SKM-1 treated with dmso at 0.1 percent for 144 hours (cell line): ENCODE data around the gene ENTREP1.
"Not testable (repeated sequence)": the region's sequence is repeated elsewhere in the genome, so short reads cannot be mapped to it uniquely, and the experiment has no call there.

Experiments
- DNase-seq: peaks from one replicate; lab custom pipeline; 2025; ENCODE audit not compliant: unreplicated experiment; lab: John Stamatoyannopoulos, UW

The ENTREP1 gene

GRCh38 chr9:69409936-69410335, 84.9 kb downstream of the ENTREP1 start:
- not testable (repeated sequence) for DNase-seq

GRCh38 chr9:69411246-69411645, 86.2 kb downstream of the ENTREP1 start:
- DNase-seq: no peak

- no peak for DNase-seq
Measured at GRCh38 chr9:69411931-69412740, 87.1 kb downstream of the ENTREP1 start.

- DNase-seq: no peak
Measured at GRCh38 chr9:69412741-69413150, 87.7 kb downstream of the ENTREP1 start.

DNA sequence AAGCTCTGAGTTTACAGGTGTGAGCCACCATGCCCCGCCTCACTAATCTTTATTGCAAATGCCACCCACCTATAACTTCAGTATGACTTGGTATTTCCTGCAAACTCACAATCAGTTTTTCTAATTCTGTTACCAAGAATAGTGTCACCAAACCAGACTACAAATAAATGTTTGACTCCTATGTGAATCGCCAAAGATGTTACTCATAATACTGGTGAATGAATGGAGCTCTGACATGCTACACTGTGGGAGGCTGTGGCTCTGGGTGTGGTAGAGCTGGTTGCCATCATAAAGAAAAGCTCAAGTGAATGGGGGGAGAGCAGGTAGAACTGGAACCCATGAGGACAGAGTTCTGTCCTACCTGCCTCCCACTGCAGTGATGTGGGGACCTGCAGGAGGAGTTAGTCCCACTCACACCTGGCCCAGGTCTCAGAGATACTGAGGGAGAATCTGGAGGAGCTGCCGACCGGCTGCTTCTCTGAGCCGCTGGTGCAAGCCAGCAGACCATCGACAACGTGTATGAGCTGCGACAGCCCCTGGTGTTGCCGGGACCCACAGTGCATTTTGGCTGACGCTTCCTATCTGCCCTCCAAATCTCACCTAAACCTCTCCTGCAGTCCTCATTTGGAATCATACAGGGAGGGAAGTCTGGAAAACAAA, 95.7 kb downstream of the ENTREP1 start:
- DNase-seq: no peak

- DNase-seq: peak; percentile 11
Measured at GRCh38 chr9:69421908-69422801, 97.1 kb downstream of the ENTREP1 start.

- no peak for DNase-seq
Measured at GRCh38 chr9:69425136-69425801, 100.3 kb downstream of the ENTREP1 start.

DNA sequence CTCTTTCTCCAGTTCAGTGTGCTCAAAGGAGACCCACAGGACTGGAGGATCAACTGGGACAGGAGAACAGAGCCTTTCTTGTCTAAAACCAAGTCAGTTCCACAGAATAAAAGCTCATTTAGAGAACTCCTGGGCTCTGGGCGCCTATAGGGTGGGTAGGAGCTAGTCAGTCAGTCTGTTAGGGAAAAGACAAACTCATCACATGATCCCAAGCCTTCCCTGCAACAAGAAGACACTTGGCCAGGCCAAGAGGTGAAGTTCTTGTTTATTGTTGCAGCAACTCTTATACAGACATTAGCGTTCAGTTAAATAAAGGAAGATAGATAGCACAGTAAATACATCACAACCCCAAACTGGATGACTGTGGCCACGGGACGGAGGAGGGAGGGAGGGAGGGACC, 102.3 kb downstream of the ENTREP1 start:
- no peak for DNase-seq

- DNase-seq: no peak
Measured at GRCh38 chr9:69428017-69428785, 103.2 kb downstream of the ENTREP1 start.

GRCh38 chr9:69429281-69429680, 104.3 kb downstream of the ENTREP1 start:
- no peak for DNase-seq

DNA sequence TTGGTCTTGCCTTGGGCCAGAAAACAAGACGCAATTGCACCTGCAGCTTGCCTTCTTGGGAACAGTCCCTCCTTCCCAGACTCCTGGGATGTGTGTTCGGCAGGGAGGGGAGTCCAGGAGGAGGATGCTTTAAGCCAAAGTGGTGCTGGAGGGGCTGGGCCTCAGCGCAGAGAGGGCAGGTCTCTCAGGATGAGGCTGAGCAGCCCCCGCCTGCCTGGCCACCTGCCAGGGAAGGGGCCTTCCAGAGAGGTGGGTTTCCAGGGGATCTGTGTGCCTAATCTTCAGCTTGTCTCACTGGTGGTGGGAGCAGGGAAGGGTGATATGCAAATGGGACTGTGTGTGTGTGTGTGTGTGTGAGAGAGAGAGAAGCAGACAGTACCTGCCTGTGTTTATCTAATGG, 105.2 kb downstream of the ENTREP1 start:
- DNase-seq: no peak

- DNase-seq: no peak
Measured at GRCh38 chr9:69431203-69431602, 106.2 kb downstream of the ENTREP1 start.

DNA sequence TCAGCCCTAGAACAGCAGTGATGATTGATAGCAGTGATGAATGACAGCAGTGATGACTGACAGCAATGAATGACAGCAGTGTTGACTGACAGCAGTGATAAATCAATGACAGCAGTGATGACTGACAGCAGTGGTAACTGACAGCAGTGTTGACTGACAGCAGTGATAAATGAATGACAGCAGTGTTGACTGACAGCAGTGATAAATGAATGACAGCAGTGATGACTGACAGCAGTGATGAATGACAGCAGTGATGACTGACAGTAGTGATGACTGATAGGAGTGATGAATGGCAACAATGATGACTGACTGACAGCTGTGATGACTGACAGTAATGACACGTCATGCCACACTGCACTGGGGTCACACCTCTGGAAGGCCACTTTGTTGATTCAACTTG, 106.8 kb downstream of the ENTREP1 start:
- DNase-seq: no peak

DNA sequence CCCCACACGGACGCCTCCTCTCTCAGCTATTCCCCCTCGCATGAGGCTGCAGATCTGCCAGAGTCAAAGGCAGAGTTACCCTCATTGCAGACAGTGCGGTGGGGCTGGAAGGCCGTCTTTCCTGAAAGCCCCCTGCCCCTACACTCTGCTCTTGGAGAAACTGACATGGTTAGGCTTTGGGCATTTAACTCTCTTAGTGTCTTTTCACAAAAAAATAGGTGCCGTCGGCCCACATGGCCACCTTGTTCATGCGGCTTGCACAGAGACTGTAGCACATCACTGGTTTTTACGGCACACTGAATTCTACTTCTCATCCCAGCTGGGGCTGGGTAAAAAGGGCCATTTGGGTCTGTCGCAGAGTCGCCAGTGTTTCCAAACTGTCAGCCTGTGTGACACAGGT, 107.6 kb downstream of the ENTREP1 start:
- DNase-seq: no peak

GRCh38 chr9:69433392-69433791, 108.4 kb downstream of the ENTREP1 start:
- no peak for DNase-seq

DNA sequence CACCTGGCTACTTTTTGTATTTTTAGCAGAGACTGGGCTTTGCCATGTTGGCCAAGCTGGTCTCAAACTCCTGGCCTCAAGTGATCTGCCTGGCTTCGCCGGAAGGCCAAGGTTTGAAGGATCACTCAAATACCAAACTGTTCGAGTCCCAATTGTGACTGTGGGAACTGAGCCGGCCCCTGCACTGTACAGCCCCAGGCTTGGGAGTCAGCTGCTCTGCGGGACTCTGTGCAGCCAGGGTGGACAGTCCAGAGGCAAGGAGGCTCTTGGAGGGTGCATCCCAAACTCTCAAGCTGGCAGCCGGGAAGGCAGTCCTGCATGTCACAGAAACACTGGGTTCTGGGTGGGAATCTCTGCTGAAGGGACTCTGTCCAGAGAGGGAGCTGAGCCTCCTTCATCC, 109.0 kb downstream of the ENTREP1 start:
- no peak for DNase-seq

- DNase-seq: not testable (repeated sequence)
Measured at GRCh38 chr9:69439654-69440053, 114.6 kb downstream of the ENTREP1 start.

DNA sequence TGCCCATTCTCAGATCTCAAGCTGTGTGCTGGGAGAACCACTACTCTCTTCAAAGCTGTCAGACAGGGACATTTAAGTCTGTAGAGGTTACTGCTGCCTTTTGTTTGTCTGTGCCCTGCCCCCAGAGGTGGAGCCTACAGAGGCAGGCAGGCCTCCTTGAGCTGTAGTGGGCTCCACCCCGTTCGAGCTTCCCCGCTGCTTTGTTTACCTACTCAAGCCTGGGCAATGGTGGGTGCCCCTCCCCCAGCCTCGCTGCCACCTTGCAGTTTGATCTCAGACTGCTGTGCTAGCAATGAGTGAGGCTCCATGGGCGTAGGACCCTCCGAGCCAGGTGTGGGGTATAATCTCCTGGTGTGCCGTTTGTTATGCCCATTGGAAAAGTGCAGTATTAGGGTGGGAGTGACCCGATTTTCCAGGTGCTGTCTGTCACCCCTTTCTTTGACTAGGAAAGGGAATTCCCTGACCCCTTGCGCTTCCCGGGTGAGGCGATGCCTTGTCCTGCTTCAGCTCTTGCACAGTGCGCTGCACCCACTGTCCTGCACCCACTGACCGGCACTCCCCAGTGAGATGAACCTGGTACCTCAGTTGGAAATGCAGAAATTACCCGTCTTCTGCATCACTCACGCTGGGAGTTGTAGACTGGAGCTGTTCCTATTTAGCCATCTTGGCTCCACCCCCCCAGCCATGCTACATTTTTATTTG, 115.4 kb downstream of the ENTREP1 start:
- DNase-seq: not testable (repeated sequence)
